GM21367 (cell line): Measurements from ENCODE around the gene SETD5.

Source experiments
- ATAC-seq: cut with Tn5 transposase; IDR thresholded peaks from one replicate; pipeline ENCODE4 v1.9.1; 2021; ENCODE audit not compliant: unreplicated experiment

SETD5 gene

DNA sequence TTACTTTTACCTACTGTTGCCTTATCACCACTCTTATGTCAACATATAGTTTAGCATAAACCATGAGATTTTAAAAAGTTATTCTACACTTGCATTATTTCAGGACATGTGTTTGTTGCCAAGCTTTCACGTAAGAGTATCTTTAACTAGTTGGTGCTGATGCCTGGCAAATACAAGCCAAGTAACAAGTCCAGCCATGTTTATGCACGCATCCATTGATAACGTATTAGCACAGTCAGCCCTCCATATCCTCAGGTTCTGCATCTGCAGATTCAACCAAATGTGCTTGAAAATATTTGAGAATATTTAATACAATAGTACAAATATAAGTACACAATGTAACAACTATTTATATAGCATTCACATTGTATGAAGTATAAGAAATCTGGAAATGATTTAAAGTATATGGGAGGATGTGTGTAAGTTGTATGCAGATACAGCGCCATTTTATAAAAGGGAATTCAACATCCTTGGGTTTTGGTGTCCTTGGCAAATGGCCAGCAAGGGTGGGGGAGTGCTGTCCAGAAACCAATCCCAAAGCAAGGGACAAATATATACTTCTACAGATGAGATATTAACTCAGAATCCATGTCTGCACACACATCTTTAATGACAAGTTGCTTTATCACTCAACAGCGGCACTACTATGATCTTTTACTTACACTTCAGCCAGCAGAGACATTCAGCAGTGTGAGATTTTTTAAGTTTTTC, 8.7 kb upstream of the SETD5 start:
- no peak for ATAC-seq

DNA sequence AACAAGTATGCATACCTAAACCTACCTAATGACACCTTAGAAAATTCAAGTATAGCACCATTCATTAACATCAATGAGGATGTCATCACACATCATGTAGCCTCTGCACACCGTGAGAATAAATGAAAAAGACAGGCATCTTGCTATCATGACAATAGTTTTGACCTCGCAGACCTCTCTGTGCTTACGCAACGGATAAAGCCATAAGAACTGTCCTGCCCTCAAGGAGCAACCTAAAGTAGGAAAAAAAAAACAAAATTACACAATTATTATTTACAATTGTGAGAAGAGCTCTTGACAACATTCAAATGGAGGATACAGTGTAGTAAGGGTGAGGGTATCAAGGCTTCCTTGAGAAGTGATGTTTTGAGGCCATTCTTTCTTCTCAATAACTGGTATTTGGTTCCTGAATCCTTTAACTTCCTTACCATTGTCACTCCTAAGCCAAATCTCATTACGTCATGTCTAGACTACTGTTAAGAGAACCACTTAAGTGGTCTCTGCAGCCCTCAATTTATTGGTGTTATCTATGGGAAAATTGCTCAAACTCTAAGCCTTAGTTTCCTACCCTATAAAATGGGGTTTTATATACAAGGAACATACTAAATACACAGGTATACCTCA, 7.0 kb upstream of the SETD5 start:
- ATAC-seq: no peak

DNA sequence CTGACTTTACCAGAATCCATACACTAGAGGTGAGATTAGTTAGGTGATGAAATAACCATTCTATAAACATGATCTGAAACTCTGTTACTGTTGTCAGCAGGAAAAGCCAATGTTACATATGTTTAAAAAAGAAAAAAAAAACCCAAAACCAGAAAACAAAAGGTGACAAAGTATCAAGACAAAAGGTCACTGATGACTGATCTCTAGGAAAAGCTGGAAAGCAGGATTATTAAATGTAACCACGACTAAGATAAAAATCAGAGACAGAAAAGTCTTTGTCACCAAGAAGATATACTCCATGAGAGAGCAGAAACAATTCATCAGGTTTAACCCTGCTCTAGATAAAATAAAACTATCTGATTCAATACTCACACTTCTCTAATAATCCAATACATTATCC, 5.4 kb upstream of the SETD5 start:
- no peak for ATAC-seq

DNA sequence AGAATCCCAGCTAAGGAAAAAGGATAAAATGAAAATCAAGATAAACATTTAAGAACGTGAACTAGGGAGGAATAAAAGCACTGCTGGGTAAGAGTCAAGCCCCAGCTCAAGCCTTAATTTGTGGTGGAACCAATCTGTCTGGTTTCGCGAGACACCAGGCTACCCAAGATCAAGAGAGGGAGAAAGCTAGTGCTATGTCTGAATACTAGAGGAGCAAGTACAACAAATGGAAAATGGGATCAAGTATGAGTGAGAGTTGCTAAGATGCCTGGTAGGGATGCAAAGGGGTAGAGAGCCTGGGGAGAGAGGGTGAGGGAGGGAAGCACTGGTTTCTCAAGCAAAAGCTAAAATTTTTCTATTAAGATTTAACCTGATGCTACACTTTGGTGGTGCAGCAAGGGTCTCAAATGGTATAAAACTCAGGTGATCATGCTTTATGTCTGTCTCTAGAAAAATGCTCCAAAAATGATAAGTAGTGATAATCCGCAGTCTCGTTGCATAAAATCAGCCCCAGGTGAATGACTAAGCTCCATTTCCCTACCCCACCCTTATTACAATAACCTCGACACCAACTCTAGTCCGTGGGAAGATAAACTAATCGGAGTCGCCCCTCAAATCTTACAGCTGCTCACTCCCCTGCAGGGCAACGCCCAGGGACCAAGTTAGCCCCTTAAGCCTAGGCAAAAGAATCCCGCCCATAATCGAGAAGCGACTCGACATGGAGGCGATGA, 1.7 kb upstream of the SETD5 start:
- ATAC-seq: no peak

DNA sequence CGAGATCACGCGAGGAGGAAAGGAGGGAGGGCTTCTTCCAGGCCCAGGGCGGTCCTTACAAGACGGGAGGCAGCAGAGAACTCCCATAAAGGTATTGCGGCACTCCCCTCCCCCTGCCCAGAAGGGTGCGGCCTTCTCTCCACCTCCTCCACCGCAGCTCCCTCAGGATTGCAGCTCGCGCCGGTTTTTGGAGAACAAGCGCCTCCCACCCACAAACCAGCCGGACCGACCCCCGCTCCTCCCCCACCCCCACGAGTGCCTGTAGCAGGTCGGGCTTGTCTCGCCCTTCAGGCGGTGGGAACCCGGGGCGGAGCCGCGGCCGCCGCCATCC, 1.1 kb upstream of the SETD5 start:
- ATAC-seq: peak; percentile 20

DNA sequence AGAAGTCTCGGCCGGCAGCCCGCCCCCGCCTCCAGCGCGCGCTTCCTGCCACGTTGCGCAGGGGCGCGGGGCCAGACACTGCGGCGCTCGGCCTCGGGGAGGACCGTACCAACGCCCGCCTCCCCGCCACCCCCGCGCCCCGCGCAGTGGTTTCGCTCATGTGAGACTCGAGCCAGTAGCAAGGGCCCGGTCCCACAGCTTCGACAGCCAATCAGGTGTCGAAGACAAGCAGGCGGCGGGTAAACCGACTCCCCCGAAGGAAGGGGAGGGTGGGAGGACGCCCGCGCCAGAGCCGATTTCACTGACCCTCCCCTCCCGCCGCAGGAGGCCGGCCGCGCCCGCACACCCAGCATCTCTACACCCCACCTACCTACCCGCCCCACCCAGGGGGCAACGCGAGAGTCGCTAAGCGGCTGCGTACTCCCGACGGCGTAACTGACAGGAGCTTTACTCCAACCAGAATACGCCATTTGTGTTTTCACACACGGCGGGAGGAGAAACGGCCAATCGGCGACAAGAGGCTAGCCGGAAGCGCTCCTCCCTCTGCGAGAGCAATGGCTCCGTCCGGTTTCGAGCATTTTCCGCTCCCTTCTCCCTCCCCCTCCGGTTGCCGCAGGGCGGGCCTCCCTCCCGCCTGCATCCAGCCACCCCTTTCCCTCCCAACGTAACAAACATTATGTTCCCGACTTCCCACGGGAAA, 633 bp upstream of the SETD5 start:
- peak; percentile 67 for ATAC-seq

DNA sequence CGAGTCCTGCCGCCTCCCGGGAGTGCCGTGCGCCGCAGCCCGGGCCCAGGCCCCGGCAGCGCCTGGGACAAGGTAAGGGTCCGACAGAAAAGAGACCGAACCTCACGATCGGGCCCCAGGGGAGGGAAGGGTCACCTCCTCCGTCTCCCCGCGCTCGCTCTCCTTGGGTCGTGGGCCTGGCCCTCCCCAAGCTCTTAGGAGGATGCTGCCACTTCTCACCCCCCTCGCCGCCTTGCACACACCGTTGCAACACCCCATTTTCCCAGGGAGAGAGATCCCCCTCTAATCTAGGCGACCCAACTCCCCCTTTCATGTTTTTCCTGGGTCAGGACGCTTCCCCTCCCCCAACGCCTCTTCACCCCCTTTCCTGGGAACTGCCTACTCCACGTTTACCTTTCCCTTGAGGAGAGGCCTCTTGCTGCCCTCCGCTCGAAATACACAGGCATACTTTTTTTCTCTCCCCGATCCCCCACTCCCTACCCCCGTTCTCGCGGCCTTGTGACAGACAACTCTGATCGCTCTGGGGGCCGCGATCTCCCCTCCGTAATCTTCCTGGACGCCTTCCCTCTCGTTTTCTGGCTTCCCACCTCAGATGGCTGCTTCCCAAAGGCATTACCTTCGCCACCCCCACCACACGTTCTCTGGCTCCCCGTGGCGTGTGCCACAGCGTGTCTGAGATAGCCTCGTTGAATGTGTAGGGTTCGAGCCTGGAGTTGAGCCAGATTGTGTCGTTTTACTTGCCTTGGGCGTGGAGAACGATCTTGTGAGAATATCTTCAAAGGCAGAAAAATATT, 688 bp downstream of the SETD5 start:
- no peak for ATAC-seq

DNA sequence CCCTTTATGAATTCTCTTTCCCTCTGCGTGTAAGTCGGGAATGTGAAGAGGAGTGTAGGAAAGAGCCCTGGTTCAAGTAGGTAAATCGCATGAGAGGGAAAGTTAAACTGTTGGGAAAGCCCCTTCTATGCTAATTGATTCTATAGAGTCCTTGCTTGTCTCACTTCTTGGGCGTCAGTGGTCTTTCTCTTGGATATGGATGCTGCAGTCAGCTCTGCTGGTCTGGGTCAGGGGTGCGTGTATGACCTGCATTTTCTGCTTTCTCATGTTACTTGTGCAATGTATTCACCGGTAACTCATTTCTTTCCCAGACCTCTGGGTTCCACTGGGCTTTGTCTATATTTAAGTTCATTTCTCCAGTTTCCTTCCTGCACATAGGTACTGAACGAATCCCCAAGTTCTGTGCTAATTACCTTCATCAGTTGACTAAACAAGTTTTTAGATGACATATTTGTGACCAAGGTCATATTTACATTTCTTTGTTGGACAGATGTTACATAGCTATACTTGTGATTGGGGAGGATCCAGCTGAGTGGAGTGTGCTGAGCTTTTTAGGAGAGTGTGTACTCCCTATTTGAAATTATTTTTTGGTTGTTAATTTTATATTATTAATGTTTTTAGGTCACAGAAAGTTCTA, 1.4 kb downstream of the SETD5 start:
- no peak for ATAC-seq

DNA sequence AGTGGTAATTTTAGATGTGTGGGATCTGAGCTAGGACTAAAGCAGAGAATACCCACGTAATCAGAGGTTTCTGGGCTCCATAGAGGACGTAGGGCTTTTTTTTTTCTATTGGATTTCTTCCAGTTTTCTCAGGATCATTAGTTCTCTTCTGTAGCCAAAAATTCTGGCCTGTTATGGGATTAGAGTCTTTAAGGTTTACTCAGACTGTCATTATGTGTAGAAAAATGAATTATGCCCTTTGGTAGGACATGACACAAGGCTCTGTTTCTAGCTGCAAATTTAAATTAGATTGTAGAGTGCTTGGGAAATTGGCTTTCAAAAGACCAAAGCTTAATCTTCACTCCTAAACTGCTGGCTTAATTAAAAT, 1.9 kb downstream of the SETD5 start:
- ATAC-seq: no peak

DNA sequence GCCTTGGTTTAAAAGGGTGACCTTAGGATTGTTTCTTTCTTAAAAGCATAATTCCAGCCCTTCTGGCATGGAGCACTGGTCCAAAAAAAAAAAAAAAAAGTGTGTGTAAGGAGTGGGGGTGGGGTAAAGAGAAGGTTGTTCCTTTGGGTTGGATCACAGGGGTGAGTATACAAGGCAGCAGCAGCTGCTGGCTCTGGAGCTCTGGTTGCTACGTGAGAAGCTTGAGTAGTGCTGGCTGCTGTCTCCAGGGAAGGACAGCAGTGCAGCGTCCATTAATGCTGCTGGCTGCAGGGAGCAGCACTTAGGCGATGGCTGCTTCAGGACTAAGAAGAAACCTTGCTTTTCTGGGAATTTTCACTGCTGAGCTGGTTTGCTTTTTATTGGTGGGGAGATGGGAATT, 2.3 kb downstream of the SETD5 start:
- no peak for ATAC-seq

DNA sequence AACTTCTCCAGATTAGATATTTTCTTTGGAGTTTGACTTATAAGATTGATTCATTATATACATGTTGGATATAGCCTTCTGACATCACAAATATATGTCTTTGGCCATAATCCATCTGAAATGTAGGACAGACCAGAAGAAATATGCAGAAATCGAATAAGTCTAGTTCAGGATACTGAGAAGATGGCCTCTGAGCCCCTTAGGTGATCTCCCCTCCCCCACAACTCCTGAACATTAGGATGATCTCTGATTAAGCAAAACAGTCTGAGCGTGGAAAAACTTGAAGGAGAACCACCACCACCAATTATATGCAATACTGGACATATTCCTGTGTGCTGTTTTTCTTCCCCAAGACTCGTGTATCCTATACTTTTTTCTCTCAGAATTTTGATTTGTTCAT, 3.2 kb downstream of the SETD5 start:
- no peak for ATAC-seq

DNA sequence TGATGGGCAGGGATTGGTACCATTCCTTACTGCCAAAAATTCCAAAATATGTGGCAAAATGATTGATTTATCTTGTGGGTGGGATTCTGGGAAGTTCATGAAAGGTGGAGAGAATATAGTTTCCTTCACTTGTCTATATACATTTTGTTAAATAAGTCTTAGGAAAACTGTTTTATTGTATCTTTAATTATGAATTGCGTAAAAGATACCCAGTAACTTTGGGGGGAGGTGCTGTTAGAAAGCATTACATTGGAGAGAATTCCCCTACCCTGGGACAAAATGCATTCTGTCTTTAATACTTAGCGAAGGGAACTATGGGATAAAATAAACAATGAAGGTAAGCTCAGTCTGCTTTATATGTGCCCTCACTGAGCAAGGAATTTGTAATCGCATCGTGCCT, 4.6 kb downstream of the SETD5 start:
- no peak for ATAC-seq

DNA sequence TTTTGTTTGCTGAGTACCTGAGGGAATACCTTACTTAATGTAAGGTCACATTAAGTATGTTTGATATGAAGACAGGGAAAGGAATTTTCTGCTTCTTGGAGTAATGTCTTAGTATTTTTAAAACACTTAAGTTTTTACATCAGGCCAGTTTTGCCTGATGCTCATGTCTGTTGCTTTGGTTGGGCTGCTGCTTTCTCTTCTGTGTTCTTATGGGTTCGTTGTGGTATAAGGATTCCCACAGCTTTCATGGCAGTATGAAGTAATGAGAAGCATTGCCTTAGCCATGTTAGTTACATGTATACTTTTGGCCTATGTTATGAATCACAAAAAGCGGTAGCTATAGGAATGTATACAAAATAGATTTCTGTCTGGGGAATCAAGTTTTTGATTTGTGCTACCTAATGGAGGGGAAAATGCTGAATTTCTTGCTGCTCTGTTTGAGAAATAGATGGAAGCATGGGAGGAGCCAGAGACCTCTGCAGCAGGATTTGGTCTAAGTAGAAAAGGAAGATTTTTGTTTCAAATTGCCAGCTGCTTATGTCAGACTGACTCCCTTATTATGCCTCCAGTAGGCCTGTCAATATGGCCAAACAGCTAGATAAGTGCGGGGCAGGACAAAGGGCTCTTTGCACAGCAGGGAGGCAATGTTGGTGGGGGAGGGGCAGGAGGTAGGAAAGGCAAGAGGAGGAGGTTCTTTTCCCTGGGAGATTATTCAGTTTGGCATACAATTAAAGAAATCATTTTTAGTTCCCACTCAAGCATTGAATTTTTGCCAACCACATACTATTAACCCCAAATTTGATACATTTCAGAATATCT, 5.2 kb downstream of the SETD5 start:
- ATAC-seq: no peak

DNA sequence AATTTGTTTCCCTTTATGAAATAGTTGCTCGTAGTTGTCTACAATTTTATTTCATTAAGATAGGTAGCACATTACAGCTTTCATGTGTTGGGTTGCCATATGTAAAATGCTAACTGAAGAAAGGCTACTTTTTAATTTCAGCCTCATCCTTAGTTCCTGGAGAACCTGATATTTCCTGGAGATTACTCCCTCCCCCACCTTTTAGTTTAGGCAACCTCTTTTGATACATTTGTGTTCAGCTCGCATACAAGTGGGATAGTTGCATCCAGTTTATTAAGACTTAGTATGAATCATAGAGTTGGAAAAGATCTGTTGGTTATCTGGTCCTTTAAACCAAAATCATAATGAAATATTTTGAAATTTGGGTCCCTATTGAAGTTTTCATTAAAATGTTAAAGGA, 6.0 kb downstream of the SETD5 start:
- no peak for ATAC-seq

DNA sequence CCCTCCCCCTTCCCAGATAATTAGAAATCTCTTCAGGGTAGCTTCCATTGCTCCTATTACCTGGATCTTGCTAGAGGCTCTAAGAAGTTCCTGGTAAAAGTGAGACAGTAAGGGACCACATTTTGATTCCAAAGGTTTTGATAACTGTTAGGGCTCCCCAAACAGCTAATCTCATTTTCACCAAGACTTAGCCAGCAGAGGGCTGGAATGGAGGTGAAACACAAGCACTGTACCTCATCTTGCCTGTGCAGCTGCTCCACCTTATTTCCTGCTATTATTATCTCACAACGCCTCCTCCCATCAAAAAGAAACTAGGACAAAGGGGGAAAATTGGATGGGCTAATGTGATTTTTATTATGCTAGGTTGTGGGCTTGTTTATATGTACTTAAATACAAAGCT, 7.3 kb downstream of the SETD5 start:
- no peak for ATAC-seq

DNA sequence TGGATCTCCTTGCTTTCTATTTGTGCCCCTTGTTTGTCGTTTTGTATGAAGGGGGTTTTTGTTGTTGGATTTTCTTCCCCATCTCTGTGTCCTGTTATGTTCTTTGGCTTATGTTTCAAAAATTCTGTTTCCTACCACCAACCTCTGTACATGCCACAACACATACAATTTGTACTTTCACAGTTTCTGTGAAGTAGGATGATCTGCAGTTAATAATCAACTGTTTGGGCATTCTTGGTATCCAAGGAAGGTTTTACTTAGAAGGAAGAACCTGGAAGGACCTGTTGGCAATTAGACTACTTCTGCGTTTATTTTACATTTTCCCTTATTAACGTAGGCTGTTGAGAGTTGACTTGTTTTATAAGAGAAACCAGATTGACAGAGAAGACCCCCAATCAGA, 8.3 kb downstream of the SETD5 start:
- no peak for ATAC-seq

DNA sequence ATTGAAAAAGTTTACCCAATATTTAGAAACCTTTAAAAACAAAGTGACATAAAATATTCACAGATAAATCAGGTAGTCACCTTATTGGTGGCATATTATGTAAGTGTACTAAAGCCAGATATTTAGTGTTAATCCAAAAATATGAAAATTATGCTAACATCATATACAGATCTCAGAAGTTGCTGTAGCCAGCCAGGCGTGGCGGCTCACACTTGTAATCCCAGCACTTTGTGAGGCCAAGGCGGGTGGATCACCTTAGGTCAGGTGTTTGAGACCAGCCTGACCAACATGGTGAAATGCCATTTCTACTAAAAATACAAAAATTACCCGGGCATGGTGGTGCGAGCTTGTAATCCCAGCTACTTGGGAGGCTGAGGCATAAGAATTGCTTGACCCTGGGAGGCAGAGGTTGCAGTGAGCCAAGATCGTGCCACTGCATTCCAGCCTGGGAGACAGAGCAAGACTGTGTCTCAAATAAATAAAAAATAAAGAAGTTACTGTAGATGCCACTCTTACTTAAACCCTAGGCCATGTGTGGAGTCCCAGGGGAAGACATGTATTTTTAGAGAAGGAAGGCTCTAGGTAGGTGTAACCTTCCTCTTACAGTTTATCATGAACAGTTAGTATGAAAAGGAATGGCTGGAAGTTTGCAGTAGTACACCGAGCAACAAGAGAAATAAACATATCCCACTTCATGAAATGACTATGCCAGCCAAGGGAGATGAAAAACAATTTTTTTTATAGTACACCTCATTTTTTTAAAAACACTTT, 9.6 kb downstream of the SETD5 start:
- ATAC-seq: no peak

DNA sequence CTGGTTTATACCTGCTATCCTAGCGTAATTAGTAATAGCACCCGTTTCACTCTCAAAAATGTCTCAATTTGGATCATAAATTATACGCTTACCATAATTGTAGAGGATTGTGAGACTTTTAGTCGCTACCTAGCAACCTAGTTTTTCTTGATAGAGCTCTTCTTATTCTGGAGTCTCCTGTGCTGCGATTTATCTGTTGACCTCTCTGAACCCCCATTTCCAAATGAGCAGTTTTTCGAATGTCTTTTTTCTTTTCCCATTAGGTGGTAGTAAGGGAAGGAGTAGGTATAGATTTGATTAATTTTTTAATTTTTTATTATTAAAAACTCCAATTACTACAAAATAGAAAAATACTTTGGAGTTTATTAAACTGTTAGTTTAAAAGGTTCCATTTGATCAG, 10.6 kb downstream of the SETD5 start:
- ATAC-seq: no peak

DNA sequence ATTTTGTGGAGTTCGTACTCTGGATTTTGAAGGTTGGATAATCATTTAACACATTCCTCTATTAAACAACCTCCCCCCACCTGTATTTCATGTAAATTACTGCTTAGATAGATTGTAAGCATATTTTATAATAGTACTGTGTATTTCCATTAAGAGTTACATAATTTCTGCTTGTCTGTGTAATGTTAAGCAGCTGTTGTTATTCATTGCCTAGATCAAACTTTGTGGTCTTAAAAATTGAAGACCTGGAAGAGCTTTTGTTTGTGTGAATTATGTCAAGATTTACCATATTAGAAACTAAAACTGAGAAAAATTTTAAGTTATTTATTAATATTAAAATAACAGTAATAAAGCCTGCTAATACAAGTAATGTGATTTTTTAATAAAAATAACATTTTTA, 11.1 kb downstream of the SETD5 start:
- no peak for ATAC-seq
